ENCODE data around the gene ASCC3.

GRCh38 chr6:100485268-100485667, 395.9 kb downstream of the ASCC3 start:
- TF ChIP-seq CTCF (conservative IDR thresholded peaks at IDR 0.05; ENCODE audit: low read depth, low read length) = no peak
- TF ChIP-seq EZH2 (IDR thresholded peaks at IDR 0.05; ENCODE audit: borderline replicate concordance, low read depth, low read length, poor library complexity, severe bottlenecking) = no peak
